Measurements from ENCODE around the gene LSP1.
"Not testable (repeated sequence)": the region's sequence is repeated elsewhere in the genome, so short reads cannot be mapped to it uniquely, and the experiment has no call there.

GRCh38 chr11:1813356-1813755, 39.5 kb upstream of the LSP1 start:
- TF ChIP-seq, protein P1, sequence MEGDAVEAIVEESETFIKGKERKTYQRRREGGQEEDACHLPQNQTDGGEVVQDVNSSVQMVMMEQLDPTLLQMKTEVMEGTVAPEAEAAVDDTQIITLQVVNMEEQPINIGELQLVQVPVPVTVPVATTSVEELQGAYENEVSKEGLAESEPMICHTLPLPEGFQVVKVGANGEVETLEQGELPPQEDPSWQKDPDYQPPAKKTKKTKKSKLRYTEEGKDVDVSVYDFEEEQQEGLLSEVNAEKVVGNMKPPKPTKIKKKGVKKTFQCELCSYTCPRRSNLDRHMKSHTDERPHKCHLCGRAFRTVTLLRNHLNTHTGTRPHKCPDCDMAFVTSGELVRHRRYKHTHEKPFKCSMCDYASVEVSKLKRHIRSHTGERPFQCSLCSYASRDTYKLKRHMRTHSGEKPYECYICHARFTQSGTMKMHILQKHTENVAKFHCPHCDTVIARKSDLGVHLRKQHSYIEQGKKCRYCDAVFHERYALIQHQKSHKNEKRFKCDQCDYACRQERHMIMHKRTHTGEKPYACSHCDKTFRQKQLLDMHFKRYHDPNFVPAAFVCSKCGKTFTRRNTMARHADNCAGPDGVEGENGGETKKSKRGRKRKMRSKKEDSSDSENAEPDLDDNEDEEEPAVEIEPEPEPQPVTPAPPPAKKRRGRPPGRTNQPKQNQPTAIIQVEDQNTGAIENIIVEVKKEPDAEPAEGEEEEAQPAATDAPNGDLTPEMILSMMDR (IDR thresholded peaks at IDR 0.05), result not testable (repeated sequence)
- not testable (repeated sequence) for TF ChIP-seq POLR2A (IDR thresholded peaks at IDR 0.05)
